Measurements from ENCODE around the gene KIF18A. TPM values are rescaled to one million over a fixed set of nuclear protein-coding genes. Genes with fewer than 3 reads are reported as not detected.

The KIF18A gene
- total RNA-seq, 1 experiment from 2014 or later = 20.6 TPM

DNA sequence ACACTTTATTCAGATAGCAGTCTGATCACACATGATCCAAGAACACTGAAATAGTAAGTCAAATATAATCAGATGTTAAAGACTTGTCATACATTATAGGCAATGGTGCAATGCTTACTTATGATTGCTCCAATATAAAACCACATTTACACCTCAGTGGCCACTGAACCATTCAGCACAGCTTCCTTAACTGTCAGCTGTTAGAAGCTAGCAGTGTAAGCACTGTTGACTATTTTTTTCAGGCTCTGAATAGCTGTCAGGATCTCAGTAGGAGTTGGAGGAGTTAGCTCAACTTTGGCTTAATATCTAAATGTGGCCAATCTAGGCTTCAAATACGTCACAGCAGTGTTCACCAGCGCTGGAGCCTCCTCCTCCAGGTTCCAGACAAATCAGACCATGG is 36.9 kb upstream of the KIF18A start:
- Mint-ChIP-seq H3K4me3 (no peak overlapping the region), H3K4me1 (no peaks in the 10 kb centered on the region), H3K36me3 (peaks cover 20% of the 10 kb centered on the region), H3K27ac (no peak overlapping the region), H3K27me3 (ENCODE audit: low read depth) (peaks cover 3% of the 10 kb centered on the region; the same call in 1 of the 2 replicates), H3K9me3 (peaks cover 21% of the 10 kb centered on the region)
- ChIA-PET CTCF (no interaction called here), POLR2A (no interaction called here)
- ATAC-seq (no peak), DNase-seq (ENCODE audit: low spot score) (no peak)
- TF ChIP-seq ATF1 (CRISPR knock-in tag; IDR thresholded peaks at IDR 0.05) (no peak), TCF7 (CRISPR knock-in tag; IDR thresholded peaks at IDR 0.05; ENCODE audit: low read depth) (no peak), ESRRA (CRISPR knock-in tag; IDR thresholded peaks at IDR 0.05; ENCODE audit: borderline replicate concordance) (no peak), NR2C2 (CRISPR knock-in tag; IDR thresholded peaks at IDR 0.05) (no peak), ELF4 (CRISPR knock-in tag; IDR thresholded peaks at IDR 0.05; ENCODE audit: low read depth) (no peak), PRRX2 (CRISPR knock-in tag; IDR thresholded peaks at IDR 0.05) (no peak), NFE2L1 (CRISPR knock-in tag; IDR thresholded peaks at IDR 0.05) (no peak), KAT7 (CRISPR knock-in tag; IDR thresholded peaks at IDR 0.05; ENCODE audit: borderline replicate concordance) (no peak), FOXK1 (CRISPR knock-in tag; IDR thresholded peaks at IDR 0.05) (no peak), SMAD4 (CRISPR knock-in tag; IDR thresholded peaks at IDR 0.05) (no peak), ZBTB21 (CRISPR knock-in tag; IDR thresholded peaks at IDR 0.05; ENCODE audit: borderline replicate concordance) (no peak), RORB (CRISPR knock-in tag; IDR thresholded peaks at IDR 0.05) (no peak), CREM (CRISPR knock-in tag; IDR thresholded peaks at IDR 0.05) (no peak), ZNF423 (CRISPR knock-in tag; IDR thresholded peaks at IDR 0.05) (no peak)
- TF ChIP-seq, protein P1, sequence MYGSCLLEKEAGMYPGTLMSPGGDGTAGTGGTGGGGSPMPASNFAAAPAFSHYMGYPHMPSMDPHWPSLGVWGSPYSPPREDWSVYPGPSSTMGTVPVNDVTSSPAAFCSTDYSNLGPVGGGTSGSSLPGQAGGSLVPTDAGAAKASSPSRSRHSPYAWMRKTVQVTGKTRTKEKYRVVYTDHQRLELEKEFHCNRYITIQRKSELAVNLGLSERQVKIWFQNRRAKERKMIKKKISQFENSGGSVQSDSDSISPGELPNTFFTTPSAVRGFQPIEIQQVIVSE (CRISPR knock-in tag; IDR thresholded peaks at IDR 0.05; ENCODE audit: borderline replicate concordance) = no peak
- TF ChIP-seq, protein P2, sequence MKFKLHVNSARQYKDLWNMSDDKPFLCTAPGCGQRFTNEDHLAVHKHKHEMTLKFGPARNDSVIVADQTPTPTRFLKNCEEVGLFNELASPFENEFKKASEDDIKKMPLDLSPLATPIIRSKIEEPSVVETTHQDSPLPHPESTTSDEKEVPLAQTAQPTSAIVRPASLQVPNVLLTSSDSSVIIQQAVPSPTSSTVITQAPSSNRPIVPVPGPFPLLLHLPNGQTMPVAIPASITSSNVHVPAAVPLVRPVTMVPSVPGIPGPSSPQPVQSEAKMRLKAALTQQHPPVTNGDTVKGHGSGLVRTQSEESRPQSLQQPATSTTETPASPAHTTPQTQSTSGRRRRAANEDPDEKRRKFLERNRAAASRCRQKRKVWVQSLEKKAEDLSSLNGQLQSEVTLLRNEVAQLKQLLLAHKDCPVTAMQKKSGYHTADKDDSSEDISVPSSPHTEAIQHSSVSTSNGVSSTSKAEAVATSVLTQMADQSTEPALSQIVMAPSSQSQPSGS (CRISPR knock-in tag; IDR thresholded peaks at IDR 0.05; ENCODE audit: borderline replicate concordance, low read depth) = no peak
- TF ChIP-seq, protein P3, sequence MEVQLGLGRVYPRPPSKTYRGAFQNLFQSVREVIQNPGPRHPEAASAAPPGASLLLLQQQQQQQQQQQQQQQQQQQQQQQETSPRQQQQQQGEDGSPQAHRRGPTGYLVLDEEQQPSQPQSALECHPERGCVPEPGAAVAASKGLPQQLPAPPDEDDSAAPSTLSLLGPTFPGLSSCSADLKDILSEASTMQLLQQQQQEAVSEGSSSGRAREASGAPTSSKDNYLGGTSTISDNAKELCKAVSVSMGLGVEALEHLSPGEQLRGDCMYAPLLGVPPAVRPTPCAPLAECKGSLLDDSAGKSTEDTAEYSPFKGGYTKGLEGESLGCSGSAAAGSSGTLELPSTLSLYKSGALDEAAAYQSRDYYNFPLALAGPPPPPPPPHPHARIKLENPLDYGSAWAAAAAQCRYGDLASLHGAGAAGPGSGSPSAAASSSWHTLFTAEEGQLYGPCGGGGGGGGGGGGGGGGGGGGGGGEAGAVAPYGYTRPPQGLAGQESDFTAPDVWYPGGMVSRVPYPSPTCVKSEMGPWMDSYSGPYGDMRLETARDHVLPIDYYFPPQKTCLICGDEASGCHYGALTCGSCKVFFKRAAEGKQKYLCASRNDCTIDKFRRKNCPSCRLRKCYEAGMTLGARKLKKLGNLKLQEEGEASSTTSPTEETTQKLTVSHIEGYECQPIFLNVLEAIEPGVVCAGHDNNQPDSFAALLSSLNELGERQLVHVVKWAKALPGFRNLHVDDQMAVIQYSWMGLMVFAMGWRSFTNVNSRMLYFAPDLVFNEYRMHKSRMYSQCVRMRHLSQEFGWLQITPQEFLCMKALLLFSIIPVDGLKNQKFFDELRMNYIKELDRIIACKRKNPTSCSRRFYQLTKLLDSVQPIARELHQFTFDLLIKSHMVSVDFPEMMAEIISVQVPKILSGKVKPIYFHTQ (CRISPR knock-in tag; IDR thresholded peaks at IDR 0.05) = no peak
- TF ChIP-seq, protein P4, sequence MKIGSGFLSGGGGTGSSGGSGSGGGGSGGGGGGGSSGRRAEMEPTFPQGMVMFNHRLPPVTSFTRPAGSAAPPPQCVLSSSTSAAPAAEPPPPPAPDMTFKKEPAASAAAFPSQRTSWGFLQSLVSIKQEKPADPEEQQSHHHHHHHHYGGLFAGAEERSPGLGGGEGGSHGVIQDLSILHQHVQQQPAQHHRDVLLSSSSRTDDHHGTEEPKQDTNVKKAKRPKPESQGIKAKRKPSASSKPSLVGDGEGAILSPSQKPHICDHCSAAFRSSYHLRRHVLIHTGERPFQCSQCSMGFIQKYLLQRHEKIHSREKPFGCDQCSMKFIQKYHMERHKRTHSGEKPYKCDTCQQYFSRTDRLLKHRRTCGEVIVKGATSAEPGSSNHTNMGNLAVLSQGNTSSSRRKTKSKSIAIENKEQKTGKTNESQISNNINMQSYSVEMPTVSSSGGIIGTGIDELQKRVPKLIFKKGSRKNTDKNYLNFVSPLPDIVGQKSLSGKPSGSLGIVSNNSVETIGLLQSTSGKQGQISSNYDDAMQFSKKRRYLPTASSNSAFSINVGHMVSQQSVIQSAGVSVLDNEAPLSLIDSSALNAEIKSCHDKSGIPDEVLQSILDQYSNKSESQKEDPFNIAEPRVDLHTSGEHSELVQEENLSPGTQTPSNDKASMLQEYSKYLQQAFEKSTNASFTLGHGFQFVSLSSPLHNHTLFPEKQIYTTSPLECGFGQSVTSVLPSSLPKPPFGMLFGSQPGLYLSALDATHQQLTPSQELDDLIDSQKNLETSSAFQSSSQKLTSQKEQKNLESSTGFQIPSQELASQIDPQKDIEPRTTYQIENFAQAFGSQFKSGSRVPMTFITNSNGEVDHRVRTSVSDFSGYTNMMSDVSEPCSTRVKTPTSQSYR (CRISPR knock-in tag; IDR thresholded peaks at IDR 0.05) = no peak
- TF ChIP-seq, protein P5, sequence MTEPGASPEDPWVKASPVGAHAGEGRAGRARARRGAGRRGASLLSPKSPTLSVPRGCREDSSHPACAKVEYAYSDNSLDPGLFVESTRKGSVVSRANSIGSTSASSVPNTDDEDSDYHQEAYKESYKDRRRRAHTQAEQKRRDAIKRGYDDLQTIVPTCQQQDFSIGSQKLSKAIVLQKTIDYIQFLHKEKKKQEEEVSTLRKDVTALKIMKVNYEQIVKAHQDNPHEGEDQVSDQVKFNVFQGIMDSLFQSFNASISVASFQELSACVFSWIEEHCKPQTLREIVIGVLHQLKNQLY (CRISPR knock-in tag; IDR thresholded peaks at IDR 0.05) = no peak
- TF ChIP-seq, protein P6, sequence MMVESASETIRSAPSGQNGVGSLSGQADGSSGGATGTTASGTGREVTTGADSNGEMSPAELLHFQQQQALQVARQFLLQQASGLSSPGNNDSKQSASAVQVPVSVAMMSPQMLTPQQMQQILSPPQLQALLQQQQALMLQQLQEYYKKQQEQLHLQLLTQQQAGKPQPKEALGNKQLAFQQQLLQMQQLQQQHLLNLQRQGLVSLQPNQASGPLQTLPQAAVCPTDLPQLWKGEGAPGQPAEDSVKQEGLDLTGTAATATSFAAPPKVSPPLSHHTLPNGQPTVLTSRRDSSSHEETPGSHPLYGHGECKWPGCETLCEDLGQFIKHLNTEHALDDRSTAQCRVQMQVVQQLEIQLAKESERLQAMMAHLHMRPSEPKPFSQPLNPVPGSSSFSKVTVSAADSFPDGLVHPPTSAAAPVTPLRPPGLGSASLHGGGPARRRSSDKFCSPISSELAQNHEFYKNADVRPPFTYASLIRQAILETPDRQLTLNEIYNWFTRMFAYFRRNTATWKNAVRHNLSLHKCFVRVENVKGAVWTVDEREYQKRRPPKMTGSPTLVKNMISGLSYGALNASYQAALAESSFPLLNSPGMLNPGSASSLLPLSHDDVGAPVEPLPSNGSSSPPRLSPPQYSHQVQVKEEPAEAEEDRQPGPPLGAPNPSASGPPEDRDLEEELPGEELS (CRISPR knock-in tag; IDR thresholded peaks at IDR 0.05) = no peak
